ENCODE measurements around the gene IMP4.

Gene IMP4

DNA sequence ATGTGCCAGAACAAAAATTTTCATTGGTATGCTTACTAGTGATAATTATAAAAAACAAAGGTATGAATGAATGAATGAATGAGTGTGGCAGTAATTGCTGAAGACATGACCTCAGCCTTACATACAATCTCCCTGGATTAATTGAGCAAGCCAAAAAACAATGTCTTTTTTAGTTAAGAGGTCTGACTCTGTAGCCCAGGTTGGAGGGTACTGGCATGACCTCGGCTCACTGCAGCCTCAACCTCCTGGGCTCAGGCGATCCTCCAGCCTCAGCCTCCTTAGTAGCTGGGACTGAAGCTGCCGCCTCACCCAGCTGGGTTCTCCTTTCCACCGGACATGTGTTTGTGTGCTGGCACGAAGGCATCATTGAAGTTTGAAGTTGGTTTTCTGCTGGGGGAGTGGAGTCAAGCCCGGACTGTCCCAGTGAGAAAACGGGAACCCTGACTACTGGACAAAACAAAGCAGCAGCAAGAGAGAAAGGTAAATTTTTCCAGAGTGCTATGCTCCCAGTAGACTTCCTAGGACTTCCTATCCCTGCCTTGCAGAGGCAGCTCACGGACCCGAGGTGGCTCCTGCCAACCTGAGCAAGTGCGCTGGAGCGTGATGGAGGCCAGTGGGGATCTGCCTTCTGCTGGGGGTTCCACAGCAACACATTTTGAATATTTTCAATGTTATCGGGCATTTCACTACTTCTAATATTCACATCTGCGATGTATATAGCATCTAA is 6.4 kb upstream of the IMP4 start:
- in situ Hi-C loops (cut with MboI; ENCODE audit: low sequenced_read_pairs) = loop anchor here (25.0 kb wide), 2 partner anchors 149 to 399 kb away; partner anchors contain the start of genes MZT2B, SMPD4 and TUBA3E

DNA sequence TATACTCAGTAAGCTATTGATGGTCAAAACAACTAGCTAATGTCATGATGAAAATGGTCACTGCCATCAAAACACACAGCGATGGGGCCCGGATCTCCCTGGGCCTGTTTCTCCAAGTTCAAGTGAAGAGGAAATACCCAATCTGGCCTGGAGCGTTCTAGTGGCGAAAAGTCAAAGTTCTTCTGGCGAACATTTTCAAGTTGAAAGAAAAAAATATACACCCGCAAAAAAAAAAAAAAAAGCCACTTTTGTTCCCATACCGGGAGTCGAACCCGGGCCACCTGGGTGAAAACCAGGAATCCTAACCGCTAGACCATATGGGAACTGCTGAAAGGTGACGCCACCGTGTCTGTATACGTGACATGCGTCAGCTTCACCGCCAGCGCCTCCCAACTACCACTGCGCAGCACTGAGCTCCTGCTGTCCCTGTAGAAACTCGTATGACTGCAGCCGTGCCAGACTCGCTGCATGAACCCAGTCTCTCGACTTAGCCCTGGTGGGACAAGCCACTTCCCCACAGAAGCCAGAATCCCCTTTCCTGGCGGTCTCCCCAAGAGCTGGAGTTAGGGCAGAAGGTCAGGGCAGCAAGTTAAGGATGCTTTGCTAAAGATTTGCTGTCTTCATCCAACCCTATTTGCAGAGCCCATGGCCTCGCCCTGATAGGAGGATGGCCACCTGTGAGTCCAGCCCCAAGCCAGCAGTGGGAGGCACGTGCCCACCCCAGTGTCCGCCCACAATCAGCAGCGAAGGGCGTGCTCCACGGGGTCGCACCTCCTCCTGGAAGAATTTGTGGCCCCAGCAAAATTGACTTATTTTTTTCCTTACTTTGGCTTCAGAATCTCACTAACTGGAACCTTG is 5.6 kb upstream of the IMP4 start:
- in situ Hi-C loops (cut with MboI; ENCODE audit: low sequenced_read_pairs) = loop anchor here (25.0 kb wide), 2 partner anchors 150 to 400 kb away; partner anchors contain the start of genes MZT2B, SMPD4 and TUBA3E

DNA sequence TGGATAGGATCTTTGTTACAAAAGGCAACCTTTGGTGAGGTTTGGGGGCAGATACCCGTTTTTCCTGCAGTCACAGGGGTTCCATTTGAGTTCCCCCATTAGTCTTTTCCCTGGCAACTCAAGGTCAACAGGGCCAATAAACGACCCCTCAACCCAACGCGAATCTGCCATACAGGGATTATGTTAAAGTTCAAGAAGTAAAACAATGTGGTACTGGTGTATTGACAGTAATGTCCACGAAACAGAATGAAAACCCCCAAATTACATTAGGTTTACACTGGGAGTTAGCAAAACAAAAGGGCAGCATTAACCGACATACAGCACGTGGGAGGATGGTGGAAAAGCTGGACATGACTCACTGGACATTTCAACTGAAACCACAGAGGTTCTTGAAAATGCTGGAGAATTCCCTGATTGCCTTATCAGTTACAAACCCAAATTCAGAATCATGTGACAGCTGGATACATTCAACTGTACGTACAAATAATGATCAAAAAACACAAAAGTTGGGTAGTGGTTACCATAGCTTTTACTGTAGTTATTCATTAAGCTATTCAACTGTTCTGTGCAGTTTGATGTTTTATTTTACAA is 4.9 kb upstream of the IMP4 start:
- in situ Hi-C loops (cut with MboI; ENCODE audit: low sequenced_read_pairs) = loop anchor here (25.0 kb wide), 2 partner anchors 151 to 401 kb away; partner anchors contain the start of genes MZT2B, SMPD4 and TUBA3E

DNA sequence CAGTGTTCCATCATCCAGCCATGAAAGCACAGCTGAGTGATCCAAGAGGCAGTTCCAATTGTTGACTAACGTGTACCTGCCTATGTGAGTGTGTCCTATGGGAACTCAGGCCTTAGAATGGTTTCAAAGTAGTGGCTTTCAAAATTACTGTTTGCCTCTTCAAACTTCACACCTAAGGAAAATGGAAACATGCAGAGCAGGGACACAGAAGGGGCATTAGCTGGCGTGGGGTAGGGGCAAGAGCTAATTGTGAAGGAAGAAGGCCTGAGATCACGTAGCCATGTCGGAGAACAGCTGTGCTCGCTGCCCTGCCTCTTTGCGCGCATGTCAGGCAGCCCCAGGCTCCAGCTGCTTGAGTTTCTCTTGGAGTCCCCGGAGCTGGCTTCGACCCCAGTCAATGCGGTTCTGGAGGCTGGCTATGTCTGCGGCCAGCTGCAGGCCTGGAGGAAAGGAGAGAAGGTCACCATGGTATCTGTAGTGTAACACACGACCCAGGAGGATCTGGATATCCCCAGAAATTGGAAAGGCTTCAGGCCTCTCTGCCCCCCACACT is 3.8 kb upstream of the IMP4 start:
- in situ Hi-C loops (cut with MboI; ENCODE audit: low sequenced_read_pairs) = loop anchor here (25.0 kb wide), 2 partner anchors 152 to 402 kb away; partner anchors contain the start of genes MZT2B, SMPD4 and TUBA3E

DNA sequence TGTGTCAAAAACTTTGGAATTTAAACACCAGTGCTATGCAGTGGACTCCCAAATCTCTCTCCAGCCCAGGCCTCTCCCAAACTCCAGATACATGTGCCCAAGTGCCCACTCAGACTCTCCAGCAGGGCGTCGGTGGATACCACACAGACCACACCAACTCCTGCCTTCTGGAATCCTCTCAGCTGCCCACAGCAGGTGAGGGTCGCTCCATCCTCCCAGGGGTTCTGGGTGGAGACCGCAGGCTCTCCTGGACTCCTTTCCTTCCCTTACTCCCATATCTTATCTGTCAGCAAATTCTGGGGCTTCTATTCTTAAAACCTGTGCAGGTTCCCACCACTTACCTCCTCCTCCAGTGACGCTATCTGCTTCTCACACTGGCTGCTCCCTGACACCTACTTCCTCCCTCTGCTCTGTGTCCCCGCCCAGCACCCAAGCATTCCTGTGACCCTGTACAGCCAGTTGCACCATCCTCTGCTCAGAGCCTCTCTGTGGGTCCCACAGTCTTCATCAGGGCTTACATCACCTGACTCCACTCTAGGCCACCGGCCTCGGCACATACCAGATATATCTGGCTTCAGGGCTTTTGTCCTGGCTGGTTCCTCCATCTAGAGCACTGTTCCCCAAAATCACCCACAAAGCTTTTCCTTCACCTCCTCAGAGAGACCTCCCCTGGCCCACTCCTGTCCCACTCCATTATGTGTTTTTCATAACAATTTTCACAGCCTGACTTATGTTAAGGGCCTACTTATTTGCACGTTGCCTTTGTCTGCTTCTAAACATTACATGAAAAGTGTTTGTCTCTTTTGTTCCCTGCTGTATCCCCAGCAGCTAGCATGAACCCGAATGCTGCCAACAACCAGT is 2.6 kb upstream of the IMP4 start:
- in situ Hi-C loops (cut with MboI; ENCODE audit: low sequenced_read_pairs) = loop anchor here (25.0 kb wide), 2 partner anchors 153 to 403 kb away; partner anchors contain the start of genes MZT2B, SMPD4 and TUBA3E

DNA sequence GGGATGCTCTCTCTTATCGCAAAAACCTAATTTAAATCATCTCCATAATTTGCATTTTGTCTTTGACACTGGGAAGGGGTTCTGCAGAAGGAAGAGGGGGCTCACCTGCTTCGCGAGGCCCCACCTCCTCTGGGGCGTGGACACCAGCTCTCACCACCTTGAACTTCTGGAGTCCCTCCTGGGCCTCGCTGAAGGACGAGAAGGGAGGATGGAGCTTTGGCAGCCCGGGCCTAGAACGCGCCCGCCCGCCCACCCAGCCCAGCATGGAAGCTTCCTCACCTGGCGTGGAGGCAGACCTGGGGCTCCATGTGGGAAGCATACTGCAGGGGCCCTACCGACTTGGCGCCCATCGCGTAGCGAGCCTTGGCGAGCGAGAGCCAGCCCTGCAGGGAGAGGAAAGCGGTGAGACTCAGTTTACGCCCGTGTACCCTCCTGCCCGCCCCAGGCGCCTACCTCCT is 1.1 kb upstream of the IMP4 start:
- in situ Hi-C loops (cut with MboI; ENCODE audit: low sequenced_read_pairs) = loop anchor here (25.0 kb wide), 2 partner anchors 154 to 404 kb away; partner anchors contain the start of genes MZT2B, SMPD4 and TUBA3E

DNA sequence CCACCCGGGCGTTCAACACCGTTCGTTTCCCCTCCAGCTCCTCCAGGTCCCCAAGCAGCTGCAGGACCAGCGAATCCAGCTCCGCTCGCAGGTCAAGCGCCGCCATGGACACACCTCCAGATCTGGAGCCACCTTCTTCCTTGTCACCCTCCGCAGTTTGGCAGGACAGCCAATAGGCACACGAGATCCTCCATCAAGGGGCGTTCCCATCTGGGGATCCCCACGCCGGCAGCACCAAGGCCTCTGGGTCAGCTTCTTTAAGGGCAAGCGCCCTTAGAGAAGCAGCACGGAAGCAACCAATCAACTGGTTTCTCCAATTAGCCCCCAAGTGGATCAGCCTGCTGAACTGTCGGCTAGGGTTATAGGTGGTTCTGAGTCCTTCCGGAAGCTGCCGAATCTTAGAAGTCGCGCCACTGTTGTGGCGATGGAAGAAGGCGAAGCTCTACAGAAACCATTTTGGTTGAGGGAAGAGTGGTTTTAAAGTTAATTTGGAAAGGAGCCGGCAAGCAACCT is 621 bp upstream of the IMP4 start:
- in situ Hi-C loops (cut with MboI; ENCODE audit: low sequenced_read_pairs) = loop anchor here (25.0 kb wide), 2 partner anchors 155 to 405 kb away; partner anchors contain the start of genes MZT2B, SMPD4 and TUBA3E

DNA sequence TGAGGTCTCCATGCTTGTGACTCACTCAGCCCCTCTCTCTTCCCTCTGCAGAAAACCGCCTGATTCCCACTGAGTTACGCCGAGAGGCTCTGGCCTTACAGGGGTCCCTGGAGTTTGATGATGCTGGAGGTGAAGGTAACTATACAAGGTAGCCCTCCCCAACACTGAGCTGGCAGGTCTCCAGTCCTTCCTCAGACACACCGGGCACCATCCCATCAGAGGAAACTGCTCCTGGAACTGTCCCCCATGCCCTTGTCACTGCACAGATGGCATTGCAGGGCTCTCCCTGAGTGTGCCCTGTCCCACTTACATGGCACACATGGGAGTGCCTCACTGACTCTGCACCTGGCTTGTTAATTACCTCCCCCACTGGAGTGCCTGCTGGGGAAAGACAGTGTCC is 1.9 kb downstream of the IMP4 start:
- in situ Hi-C loops (cut with MboI; ENCODE audit: low sequenced_read_pairs) = loop anchor here (25.0 kb wide), 2 partner anchors 157 to 407 kb away; partner anchors contain the start of genes MZT2B, SMPD4 and TUBA3E

DNA sequence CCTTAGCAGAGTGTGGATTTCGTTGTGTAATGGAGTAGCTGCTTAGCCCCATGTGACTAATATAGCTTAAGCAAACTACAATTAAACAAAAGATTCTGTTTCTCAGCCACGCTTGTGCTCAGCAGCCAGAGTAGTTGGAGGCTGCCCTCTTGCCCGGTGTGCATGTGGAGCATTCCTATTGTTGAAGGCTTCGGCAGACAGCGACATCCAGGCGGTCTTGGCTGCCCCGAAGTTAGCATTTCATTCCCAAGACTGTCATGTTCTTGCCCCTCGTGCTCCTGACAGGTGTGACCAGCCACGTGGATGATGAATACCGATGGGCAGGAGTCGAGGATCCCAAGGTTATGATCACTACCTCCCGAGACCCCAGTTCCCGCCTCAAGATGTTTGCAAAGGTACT is 2.4 kb downstream of the IMP4 start:
- in situ Hi-C loops (cut with MboI; ENCODE audit: low sequenced_read_pairs) = loop anchor here (25.0 kb wide), 2 partner anchors 158 to 408 kb away; partner anchors contain the start of genes MZT2B, SMPD4 and TUBA3E

DNA sequence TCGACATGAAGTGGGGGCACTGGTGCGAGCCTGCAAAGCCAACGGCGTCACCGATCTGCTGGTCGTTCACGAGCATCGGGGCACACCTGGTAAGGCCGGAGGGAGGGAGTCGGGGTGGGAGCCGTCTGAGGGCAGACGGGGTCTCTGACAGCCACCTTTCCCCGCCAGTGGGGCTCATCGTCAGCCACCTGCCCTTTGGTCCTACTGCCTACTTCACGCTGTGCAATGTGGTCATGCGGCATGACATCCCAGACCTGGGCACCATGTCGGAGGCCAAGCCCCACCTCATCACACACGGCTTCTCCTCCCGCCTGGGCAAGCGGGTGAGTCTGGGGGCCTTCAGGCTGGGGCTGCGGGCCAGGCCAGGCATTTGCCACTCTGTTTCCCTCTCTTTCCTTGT is 2.9 kb downstream of the IMP4 start:
- in situ Hi-C loops (cut with MboI; ENCODE audit: low sequenced_read_pairs) = loop anchor here (25.0 kb wide), 2 partner anchors 158 to 408 kb away; partner anchors contain the start of genes MZT2B, SMPD4 and TUBA3E

DNA sequence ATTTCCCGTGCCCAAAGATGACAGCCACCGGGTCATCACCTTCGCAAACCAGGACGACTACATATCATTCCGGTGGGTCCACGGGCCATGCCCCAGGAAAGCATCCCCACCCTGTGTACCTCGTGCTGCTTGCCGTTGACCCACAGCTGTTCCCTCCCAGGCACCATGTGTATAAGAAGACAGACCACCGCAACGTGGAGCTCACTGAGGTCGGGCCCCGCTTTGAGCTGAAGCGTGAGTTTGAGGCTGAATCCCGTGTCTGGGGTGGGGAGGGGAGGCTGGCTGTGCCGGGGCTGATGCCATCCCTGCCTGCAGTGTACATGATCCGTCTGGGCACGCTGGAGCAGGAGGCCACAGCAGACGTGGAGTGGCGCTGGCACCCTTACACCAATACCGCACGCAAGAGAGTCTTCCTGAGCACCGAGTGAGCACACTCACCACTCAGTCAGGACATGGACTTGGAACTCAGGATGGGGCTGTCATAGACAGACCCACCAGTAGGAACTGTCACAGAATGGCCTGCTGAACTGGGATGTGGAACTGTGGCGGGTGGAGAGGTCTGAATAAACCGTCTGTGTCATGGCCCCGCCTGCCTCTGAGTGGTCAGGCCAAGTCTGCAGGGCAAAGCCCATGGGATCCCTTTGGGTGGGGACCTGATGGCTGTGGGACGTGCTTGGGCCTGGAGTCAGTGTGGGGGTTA is 3.5 kb downstream of the IMP4 start:
- in situ Hi-C loops (cut with MboI; ENCODE audit: low sequenced_read_pairs) = loop anchor here (25.0 kb wide), 2 partner anchors 159 to 409 kb away; partner anchors contain the start of genes MZT2B, SMPD4 and TUBA3E

DNA sequence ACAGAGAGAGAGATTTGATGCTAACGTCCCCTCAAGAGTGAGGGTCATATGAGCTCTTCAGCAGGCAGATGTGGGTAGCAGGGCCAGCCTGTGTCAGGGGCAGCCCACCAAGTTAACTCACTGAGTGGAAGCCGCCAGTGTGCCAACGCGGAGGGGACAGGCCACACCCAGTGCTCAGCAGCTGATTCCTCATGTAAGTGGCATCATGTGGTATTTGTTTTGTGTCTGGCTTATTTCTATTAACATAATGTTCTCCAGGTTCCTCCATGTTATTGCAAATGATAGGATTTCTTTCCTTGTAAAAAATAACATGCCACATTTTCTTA is 4.0 kb downstream of the IMP4 start:
- in situ Hi-C loops (cut with MboI; ENCODE audit: low sequenced_read_pairs) = loop anchor here (25.0 kb wide), 2 partner anchors 159 to 409 kb away; partner anchors contain the start of genes MZT2B, SMPD4 and TUBA3E

DNA sequence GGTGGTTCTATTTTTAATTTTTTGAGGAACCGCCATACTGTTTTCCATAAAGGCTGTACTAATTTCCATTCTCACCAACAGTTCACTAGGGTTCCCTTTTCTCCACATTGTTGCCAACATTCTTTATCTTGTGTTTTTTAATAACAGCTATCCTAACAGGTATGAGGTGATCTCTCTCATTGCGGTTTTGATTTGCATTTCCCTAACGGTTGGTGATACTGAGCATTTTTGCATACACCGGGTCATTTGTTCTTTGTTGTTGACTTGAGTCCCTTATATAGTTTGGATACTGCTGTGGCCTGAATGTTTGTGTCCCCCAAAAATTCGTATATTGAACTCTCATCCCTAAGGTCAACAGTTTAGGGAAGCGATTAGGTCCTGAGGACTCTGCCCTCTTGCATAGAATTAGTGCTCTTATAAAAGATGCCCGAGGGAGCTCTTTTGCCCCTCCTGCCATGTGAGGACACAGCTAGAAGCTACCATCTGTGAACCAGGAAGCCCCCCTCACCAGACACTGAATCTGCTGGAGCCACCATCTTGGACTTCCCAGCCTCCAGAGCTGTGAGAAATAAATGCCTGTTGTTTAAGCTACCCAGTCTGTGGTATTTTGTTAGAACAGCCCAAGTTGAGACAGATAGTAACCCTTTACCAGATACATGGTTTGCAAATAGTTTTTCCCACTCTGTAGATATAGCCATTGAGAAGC is 4.7 kb downstream of the IMP4 start:
- in situ Hi-C loops (cut with MboI; ENCODE audit: low sequenced_read_pairs) = loop anchor here (25.0 kb wide), 2 partner anchors 160 to 410 kb away; partner anchors contain the start of genes MZT2B, SMPD4 and TUBA3E

DNA sequence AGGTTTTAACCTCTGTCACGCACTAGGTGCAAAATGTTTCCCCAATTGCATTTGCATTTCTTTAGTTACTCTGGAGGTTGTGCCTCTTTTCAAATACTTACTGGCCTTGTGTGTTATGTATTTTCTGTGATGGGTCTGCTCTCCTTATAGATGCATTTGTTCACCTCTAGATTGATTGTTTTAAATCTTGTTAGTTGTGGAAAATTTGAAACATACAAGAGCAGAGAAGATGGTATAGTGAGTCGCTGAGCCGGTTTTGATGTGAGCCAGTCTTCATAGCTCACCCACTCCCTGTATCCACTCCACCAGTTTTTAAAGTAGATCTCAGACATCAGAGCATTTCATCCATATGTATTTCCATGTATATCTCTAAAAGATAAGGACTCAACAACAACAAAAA is 6.5 kb downstream of the IMP4 start:
- in situ Hi-C loops (cut with MboI; ENCODE audit: low sequenced_read_pairs) = loop anchor here (25.0 kb wide), 2 partner anchors 162 to 412 kb away; partner anchors contain the start of genes MZT2B, SMPD4 and TUBA3E

DNA sequence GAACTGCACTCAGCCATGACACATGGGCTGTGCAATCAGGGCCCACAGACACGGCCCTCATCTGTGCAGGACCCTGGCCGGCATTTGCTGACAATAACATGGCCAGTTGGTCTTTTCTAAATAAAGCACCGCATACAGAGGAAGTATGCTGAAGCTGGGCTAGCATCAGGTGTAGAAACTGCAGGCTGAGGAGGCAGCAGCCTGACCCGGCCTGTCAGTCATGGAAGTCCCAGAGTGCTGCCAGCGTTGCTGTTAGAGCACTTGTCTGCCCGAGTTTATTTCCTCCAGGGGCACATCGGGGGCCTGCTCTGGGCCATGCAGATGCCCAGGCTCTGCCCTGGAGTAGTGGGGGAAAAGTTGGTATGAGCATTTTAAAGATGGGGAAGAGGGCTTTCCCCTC is 9.0 kb downstream of the IMP4 start:
- in situ Hi-C loops (cut with MboI; ENCODE audit: low sequenced_read_pairs) = no loop called here

DNA sequence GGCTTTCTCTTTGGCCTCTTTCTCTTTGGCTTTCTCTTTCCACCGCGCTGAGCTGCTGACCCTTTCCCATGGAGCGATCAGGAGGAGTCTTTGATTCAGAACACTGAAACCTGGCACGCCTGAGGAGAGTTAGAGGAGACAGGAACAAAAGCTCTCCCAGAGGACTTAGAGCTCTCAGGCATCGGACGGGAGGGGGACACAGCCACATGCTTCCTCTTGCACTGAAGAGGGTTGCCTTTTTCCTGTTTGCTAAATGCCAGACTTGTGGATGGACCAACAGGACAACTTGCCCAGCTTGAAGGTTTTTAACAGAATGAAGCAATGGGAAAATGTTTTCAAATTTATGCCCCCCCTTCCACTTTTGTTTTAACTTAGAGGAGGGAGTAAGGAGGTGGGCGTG is 9.5 kb downstream of the IMP4 start:
- in situ Hi-C loops (cut with MboI; ENCODE audit: low sequenced_read_pairs) = no loop called here

DNA sequence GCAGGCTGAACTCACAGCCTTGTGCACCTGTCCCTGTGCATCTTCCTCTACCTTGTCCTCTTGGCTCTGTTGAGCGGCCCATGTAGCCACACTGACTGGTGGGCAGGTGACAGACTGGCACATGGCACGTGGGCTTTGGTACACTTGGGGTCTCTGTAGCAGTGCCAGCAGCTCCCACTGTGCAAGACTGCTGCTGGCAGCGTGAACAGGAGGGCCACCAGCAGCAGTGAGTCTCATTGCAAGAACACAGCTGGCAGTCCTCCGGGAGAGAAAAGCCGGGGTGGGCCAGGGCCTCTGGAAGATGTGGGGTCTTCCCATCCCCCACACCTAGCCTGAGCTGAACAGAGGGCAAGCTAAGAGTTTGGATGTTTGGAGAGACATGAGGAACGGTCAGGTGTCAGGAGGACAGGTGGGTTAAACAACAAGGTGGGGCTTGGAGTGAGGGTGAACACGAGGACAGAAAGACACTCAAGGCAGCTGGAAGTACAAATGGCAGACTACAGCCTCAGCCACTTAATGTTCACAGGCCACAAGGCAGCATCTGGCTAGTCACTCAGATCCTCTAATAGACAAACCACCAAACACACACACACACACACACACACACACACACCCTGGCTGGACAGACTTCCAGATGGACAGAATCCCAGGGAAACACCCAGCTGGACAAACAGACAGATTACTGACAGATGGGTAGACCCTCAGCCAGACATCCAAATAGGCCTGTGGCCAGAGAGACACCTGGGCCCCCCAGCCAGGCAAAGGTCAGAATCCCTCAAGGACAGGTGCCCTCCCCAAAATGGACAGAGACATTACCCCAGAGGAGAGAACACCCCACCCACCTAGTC is 10.8 kb downstream of the IMP4 start:
- in situ Hi-C loops (cut with MboI; ENCODE audit: low sequenced_read_pairs) = no loop called here

Data from HL-60/S4 treated with retinoic acid at 250 ng/mL for 4 days and 3 days (cell line).